Uterus (tissue), 4 donors: ENCODE data around the gene STIM2. TPM values are rescaled to one million over a fixed set of nuclear protein-coding genes. Genes with fewer than 3 reads are reported as not detected.

Source experiments
- DNase-seq, 2 donors: peaks; one replicate each; pipeline ENCODE4 v3.0.0-alpha.2; 2019 to 2020
- H3K27ac ChIP-seq, 2 donors: fragments of 200-600 bp; sonication (generic); 1 replicate in 1 of 2; 2 replicates in 1 of 2; pipeline ENCODE4 v1.5.1; 2016 to 2018
- H3K27me3 ChIP-seq, 2 donors: fragments of 200-600 bp; sonication (generic); one replicate each; pipeline ENCODE4 v1.5.1; 2018 to 2019; ENCODE audit warnings: control low read depth in 1 of 2
- H3K36me3 ChIP-seq, 2 donors: fragments of 200-600 bp; sonication (generic); one replicate each; pipeline ENCODE4 v1.5.1; 2019; ENCODE audit warnings: control low read depth in 1 of 2
- H3K4me1 ChIP-seq, 2 donors: fragments of 200-600 bp; sonication (generic); one replicate each; pipeline ENCODE4 v1.5.1; 2018 to 2019; ENCODE audit warnings: control low read depth in 1 of 2
- H3K4me3 ChIP-seq, 2 donors: fragments of 200-600 bp; sonication (generic); 1 replicate in 1 of 2; 2 replicates in 1 of 2; pipeline ENCODE4 v1.5.1; 2018 to 2019; ENCODE audit warnings: mild to moderate bottlenecking in 1 of 2
- H3K9me3 ChIP-seq, 2 donors: fragments of 200-600 bp; sonication (generic); one replicate each; pipeline ENCODE4 v1.5.1; 2019; ENCODE audit warnings: control low read depth in 1 of 2
- POLR2A ChIP-seq, 2 donors: fragments of 450-650 bp; IDR thresholded peaks; one replicate each; pipeline ENCODE4 v1.6.1; 2016; ENCODE audit warnings: antibody characterized with exemption in 2 of 2, mild to moderate bottlenecking in 1 of 2, moderate library complexity in 1 of 2
- intact Hi-C: fragments of 100-400 bp; cut with DNase I; formaldehyde crosslinking; loops from one replicate; pipeline ENCODE4 v1.15.1; 2023; ENCODE audit warnings: low total_unique reads
- total RNA-seq, 4 donors: library from RNA; depleted of rRNA in 3 of 4; stranded (reverse); fragments of >200 nt in 3 of 4; gene quantifications; one replicate each; pipeline versions ENCODE4 v1.1.0 to v1.2.4, GENCODE V29; 2014 to 2023
- TF ChIP-seq, protein P1 (sequence below), 4 experiments: fragments of 200-600 bp in 2 of 4; fragments of 450-650 bp in 2 of 4; sonication (generic) in 2 of 4; IDR thresholded peaks; one replicate each; pipeline ENCODE4 v1.5.1; 2016 to 2019; ENCODE audit warnings: antibody characterized with exemption in 4 of 4, mild to moderate bottlenecking in 2 of 4, moderate library complexity in 1 of 4
- donor health status: DM: yes; HTN: yes; CAD: no.

The STIM2 gene
- total RNA-seq, 4 donors from 2014 or later, result 27.9 to 38.2 (median 29.4) TPM

DNA sequence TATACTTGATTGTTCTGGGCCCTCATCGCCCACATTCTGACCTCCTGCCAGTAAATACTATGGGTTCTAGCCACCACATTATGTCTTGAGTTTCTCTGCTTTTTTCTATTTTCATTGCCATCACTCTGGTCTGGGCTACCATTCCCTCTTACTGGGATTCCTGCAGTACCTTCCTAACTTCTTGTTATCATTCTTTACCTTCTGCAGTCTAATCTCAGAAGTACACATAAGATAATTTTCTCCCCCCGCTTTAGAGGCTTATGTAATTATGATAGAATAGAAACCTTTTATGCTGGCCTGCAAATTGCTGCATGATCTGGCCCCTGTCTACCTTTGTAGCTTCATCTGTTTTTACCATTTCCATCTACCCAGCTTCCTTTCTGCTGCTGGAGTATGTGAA is 19.2 kb downstream of the STIM2 start:
- Histone ChIP-seq H3K27ac (no peak overlapping the region), H3K9me3 (no peaks in the 10 kb centered on the region), H3K4me3 (no peak overlapping the region), H3K27me3 (no peaks in the 10 kb centered on the region), H3K36me3 (no peaks in the 10 kb centered on the region), H3K4me1 (no peaks in the 10 kb centered on the region)
- DNase-seq, result no peak
- TF ChIP-seq POLR2A (IDR thresholded peaks at IDR 0.05), result no peak
- TF ChIP-seq, protein P1, sequence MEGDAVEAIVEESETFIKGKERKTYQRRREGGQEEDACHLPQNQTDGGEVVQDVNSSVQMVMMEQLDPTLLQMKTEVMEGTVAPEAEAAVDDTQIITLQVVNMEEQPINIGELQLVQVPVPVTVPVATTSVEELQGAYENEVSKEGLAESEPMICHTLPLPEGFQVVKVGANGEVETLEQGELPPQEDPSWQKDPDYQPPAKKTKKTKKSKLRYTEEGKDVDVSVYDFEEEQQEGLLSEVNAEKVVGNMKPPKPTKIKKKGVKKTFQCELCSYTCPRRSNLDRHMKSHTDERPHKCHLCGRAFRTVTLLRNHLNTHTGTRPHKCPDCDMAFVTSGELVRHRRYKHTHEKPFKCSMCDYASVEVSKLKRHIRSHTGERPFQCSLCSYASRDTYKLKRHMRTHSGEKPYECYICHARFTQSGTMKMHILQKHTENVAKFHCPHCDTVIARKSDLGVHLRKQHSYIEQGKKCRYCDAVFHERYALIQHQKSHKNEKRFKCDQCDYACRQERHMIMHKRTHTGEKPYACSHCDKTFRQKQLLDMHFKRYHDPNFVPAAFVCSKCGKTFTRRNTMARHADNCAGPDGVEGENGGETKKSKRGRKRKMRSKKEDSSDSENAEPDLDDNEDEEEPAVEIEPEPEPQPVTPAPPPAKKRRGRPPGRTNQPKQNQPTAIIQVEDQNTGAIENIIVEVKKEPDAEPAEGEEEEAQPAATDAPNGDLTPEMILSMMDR (IDR thresholded peaks at IDR 0.05), result no peak
- intact Hi-C loops, result no loop called here

DNA sequence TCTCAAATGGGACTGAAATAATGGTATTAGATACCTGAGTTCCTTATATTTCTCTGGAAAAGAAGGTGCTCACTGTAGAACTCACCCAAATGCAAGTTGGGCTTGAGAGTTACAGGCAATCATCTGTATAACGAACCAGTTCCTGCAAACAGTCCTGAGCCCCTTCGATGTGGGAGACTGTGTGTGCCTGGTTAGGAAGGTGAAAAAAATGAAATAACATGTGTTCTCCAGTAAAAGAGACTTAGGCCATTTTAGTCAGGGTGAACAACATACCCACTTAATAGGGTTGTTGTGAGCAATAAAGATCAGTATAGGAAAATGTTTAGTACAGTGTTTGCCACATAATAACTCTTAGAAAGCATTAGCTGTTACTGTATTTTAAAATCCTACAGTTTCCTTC is 23.4 kb downstream of the STIM2 start:
- TF ChIP-seq, protein P1 (IDR thresholded peaks at IDR 0.05), result no peak
- TF ChIP-seq POLR2A (IDR thresholded peaks at IDR 0.05), result no peak
- no peak overlapping the region for H3K27ac ChIP-seq
- H3K4me1 ChIP-seq, result no peaks in the 10 kb centered on the region
- H3K4me3 ChIP-seq, result no peak overlapping the region
- DNase-seq, result no peak
- intact Hi-C loops, result no loop called here
- no peaks in the 10 kb centered on the region for H3K9me3 ChIP-seq
- no peaks in the 10 kb centered on the region for H3K36me3 ChIP-seq
- no peaks in the 10 kb centered on the region for H3K27me3 ChIP-seq

GRCh38 chr4:26884486-26884988 is 23.9 kb downstream of the STIM2 start:
- no peaks in the 10 kb centered on the region for H3K27me3 ChIP-seq
- H3K4me3 ChIP-seq, result no peak overlapping the region
- intact Hi-C loops, result no loop called here
- H3K36me3 ChIP-seq, result no peaks in the 10 kb centered on the region
- H3K4me1 ChIP-seq, result no peaks in the 10 kb centered on the region
- no peak for TF ChIP-seq POLR2A (IDR thresholded peaks at IDR 0.05)
- TF ChIP-seq, protein P1 (IDR thresholded peaks at IDR 0.05), result no peak
- H3K9me3 ChIP-seq, result no peaks in the 10 kb centered on the region
- no peak for DNase-seq
- H3K27ac ChIP-seq, result no peak overlapping the region

DNA sequence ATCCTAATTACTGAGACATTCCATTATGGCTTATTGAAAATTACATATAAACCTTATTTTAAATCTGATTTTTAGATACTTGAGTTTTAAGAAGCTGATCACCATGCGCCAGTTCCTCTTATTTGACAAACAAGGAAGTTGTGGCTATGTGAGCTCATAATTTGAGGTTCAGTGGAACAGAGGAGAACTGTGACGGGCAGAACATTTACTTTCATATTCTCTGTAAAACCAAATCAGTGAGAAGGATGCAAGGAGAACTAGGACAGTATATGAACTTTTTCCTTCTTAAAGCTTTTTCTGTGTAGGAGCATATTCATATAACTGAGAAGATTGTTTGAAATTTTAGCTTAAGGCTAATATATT is 25.3 kb downstream of the STIM2 start:
- intact Hi-C loops, result no loop called here
- H3K4me3 ChIP-seq, result no peak overlapping the region
- H3K27me3 ChIP-seq, result no peaks in the 10 kb centered on the region
- no peak for TF ChIP-seq POLR2A (IDR thresholded peaks at IDR 0.05)
- TF ChIP-seq, protein P1 (IDR thresholded peaks at IDR 0.05), result no peak
- H3K4me1 ChIP-seq, result no peaks in the 10 kb centered on the region
- no peaks in the 10 kb centered on the region for H3K9me3 ChIP-seq
- no peak for DNase-seq
- H3K27ac ChIP-seq, result no peak overlapping the region
- no peaks in the 10 kb centered on the region for H3K36me3 ChIP-seq

DNA sequence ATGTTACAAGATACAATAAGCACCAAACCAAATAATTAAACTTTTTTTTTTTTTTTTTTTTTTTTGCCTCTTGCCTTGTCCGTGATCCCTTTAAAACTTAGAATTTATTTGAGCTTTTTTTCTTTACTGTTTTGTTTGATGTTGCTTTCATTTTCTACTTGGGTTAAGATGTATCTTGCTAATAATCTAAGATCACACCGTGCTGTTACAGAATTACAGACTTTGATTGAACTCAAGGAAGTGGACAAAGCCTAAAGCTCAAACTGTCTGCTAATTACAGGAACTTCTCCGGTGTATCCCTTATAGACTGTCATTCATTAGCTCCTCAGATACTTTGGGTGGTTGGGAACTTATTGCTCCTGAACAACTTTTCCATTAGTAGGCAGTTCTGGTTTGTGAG is 26.5 kb downstream of the STIM2 start:
- intact Hi-C loops, result no loop called here
- Histone ChIP-seq H3K4me1 (no peaks in the 10 kb centered on the region), H3K27ac (no peak overlapping the region), H3K9me3 (no peaks in the 10 kb centered on the region), H3K4me3 (no peak overlapping the region), H3K36me3 (no peaks in the 10 kb centered on the region), H3K27me3 (no peaks in the 10 kb centered on the region)
- TF ChIP-seq, protein P1 (IDR thresholded peaks at IDR 0.05), result no peak
- TF ChIP-seq POLR2A (IDR thresholded peaks at IDR 0.05), result no peak
- no peak for DNase-seq
